K562 (cell line): Measurements from ENCODE around the gene AMZ1. TPM values are rescaled to one million over a fixed set of nuclear protein-coding genes. Genes with fewer than 3 reads are reported as not detected.

Experiments
- ATAC-seq: fragments of 200-7000 bp; cut with Tn5 transposase; 3 replicates; pipeline ENCODE4 v1.9.1; 2020; ENCODE audit warnings: moderate library complexity
- BruUV-seq: library from RNA; stranded (reverse); fragments of 400-500 nt; replicated peaks from 2 replicates; lab custom pipeline; 2021; lab: Mats Ljungman, UMichigan
- CTCF ChIA-PET: fragments of 300-600 bp; formaldehyde crosslinking; extraction: SDS; loops from one replicate; lab custom pipeline; 2021; ENCODE audit warnings: low intra/inter-chr PET ratio; lab: Yijun Ruan, JAX
- POLR2A ChIA-PET: fragments of 300-600, 350-650 bp; sonication (Branson Sonifier 250); formaldehyde crosslinking; extraction: SDS; loops from one replicate; lab custom pipeline; 2021; ENCODE audit warnings: antibody characterized with exemption, inconsistent platforms; lab: Yijun Ruan, JAX
- DNase-seq, 4 experiments: peaks; one replicate each; pipeline versions ENCODE4 v3.0.0 to v3.0.0-alpha.2; 2011 to 2018; ENCODE audit warnings: low spot score in 3 of 4, mixed read lengths in 3 of 4; ENCODE audit errors: extremely low read depth in 1 of 4
- FAIRE-seq: peaks from 2 replicates; lab custom pipeline; 2011; peaks lifted over from hg19 to GRCh38; lab: Jason Lieb, UNC
- H2AFZ ChIP-seq: 2 replicates; pipeline ENCODE4 v1.6.0; 2011; ENCODE audit warnings: low read depth, low read length, control low read depth, inconsistent platforms
- H3K27ac ChIP-seq: fragments of 200-600 bp; 3 replicates; pipeline ENCODE4 v1.8.0; 2011; ENCODE audit warnings: low read depth, mild to moderate bottlenecking, control low read depth, inconsistent platforms, low read length, moderate library complexity, mixed read lengths; ENCODE audit errors: extremely low read depth
- H3K27me3 ChIP-seq, 2 experiments: fragments of 300-600 bp in 1 of 2; 2 replicates in 1 of 2; 3 replicates in 1 of 2; pipeline versions ENCODE4 v1.6.0 to v1.8.0; 2011; ENCODE audit warnings: inconsistent platforms in 2 of 2, low read length in 2 of 2, mild to moderate bottlenecking in 1 of 2, mixed read lengths in 1 of 2, moderate library complexity in 1 of 2; ENCODE audit not compliant: control insufficient read depth in 2 of 2, insufficient read depth in 2 of 2
- H3K36me3 ChIP-seq: fragments of 300-600 bp; 3 replicates; pipeline ENCODE4 v1.8.0; 2011; ENCODE audit warnings: mild to moderate bottlenecking, low read length, inconsistent platforms; ENCODE audit not compliant: control insufficient read depth, insufficient read depth
- H3K4me1 ChIP-seq, 2 experiments: fragments of 200-600 bp in 1 of 2; replicated peaks in 1 of 2; 2 replicates in 1 of 2; 3 replicates in 1 of 2; pipeline versions ENCODE4 v1.5.1 to v1.8.0; 2011; ENCODE audit warnings: inconsistent platforms in 2 of 2, low read length in 2 of 2, mild to moderate bottlenecking in 1 of 2, mixed read lengths in 1 of 2, moderate library complexity in 1 of 2; ENCODE audit not compliant: control insufficient read depth in 2 of 2, insufficient read depth in 2 of 2
- H3K4me2 ChIP-seq: 2 replicates; pipeline ENCODE4 v1.6.1; 2011; ENCODE audit warnings: low read length, control low read depth, inconsistent platforms, mixed read lengths; ENCODE audit not compliant: insufficient read depth
- H3K4me3 ChIP-seq: fragments of 200-600 bp; sonication (generic), shearing (Covaris generic); 2 replicates; pipeline ENCODE4 v1.5.1; 2016; ENCODE audit warnings: control low read depth, inconsistent platforms
- H3K79me2 ChIP-seq: fragments of 200-600 bp; 3 replicates; pipeline ENCODE4 v1.8.0; 2011; ENCODE audit warnings: low read length, inconsistent platforms; ENCODE audit not compliant: control insufficient read depth, insufficient read depth
- H3K9ac ChIP-seq, 2 experiments: 2 replicates each; pipeline versions ENCODE4 v1.6.0 to v1.6.1; 2011; ENCODE audit warnings: low read depth in 2 of 2, low read length in 2 of 2, control low read depth in 1 of 2, inconsistent platforms in 1 of 2, mild to moderate bottlenecking in 1 of 2, mixed read lengths in 1 of 2; ENCODE audit not compliant: insufficient read depth in 1 of 2
- H3K9me1 ChIP-seq: one replicate; pipeline ENCODE4 v1.6.0; 2011; ENCODE audit warnings: inconsistent platforms, mild to moderate bottlenecking, low read length, moderate library complexity; ENCODE audit not compliant: control insufficient read depth, insufficient read depth
- H3K9me3 ChIP-seq: replicated peaks from 2 replicates; pipeline ENCODE4 v1.5.1; 2011; ENCODE audit warnings: low read depth, low read length, inconsistent platforms; ENCODE audit not compliant: control insufficient read depth, insufficient read depth
- H4K20me1 ChIP-seq: replicated peaks from 2 replicates; pipeline ENCODE4 v1.6.1; 2011; ENCODE audit warnings: low read length, inconsistent platforms, mixed read lengths; ENCODE audit not compliant: control insufficient read depth, insufficient read depth
- EP400 ChIP-seq: fragments of 450-650 bp; IDR thresholded peaks from 2 replicates; pipeline ENCODE4 v1.6.1; 2017; ENCODE audit warnings: antibody characterized with exemption, mild to moderate bottlenecking, moderate library complexity
- WGBS: fragments of 100-300 bp; shearing (Covaris generic); methylation state at CpG from one replicate; pipeline ENCODE4 v1.1.6; 2016; ENCODE audit warnings: low coverage, mixed read lengths; ENCODE audit not compliant: insufficient coverage; ENCODE audit errors: missing lambda C conversion rate; 5-methylcytosine and 5-hydroxymethylcytosine counted together
- in situ Hi-C: fragments of 300-500 bp; cut with MboI; formaldehyde crosslinking; loops from 4 replicates; pipeline ENCODE4 v1.15.0; 2018; ENCODE audit warnings: inconsistent platforms, mixed read lengths
- intact Hi-C: fragments of 100-400 bp; cut with micrococcal nuclease; formaldehyde crosslinking; loops from 2 replicates; pipeline ENCODE4 v1.14.2; 2022
- polyA plus RNA-seq, 8 experiments: library from polyadenylated mRNA; depleted of rRNA in 4 of 8; stranded (reverse) in 5 of 8; unstranded in 3 of 8; fragments of >200 nt; fragmentation: Nextera tagmentation in 2 of 8; fragmentation: Illumina TruSeq in 1 of 8; extraction: Ambion mirVana in 2 of 8; extraction: Trizol in 1 of 8; gene quantifications; 2 replicates each; pipeline versions ENCODE4 v1.2.1 to v1.2.3, GENCODE V29; 2011 to 2014; ENCODE audit warnings: inconsistent platforms in 1 of 8, missing spikeins in 1 of 8
- total RNA-seq, 7 experiments: library from RNA; depleted of rRNA in 6 of 7; stranded (reverse); fragments of >200 nt in 6 of 7; fragmentation: Illumina TruSeq in 2 of 7; extraction: Trizol in 2 of 7; gene quantifications; 2 replicates each; pipeline versions ENCODE4 v1.2.1 to v1.2.3, GENCODE V29; 2011 to 2021; ENCODE audit warnings: low replicate concordance in 1 of 7
- TF ChIP-seq, protein P1 (sequence below): fragments of 450-650 bp; IDR thresholded peaks from 2 replicates; pipeline ENCODE4 v1.6.1; 2017; ENCODE audit warnings: antibody characterized with exemption
- TF ChIP-seq, protein P2 (sequence below): conservative IDR thresholded peaks from 2 replicates; pipeline ENCODE4 v1.6.1; 2011; ENCODE audit warnings: low read depth, mild to moderate bottlenecking, low read length; ENCODE audit not compliant: control insufficient read depth
- TF ChIP-seq, protein P3 (sequence below): fragments of 450-650 bp; formaldehyde crosslinking; conservative IDR thresholded peaks from 2 replicates; pipeline ENCODE4 v1.4.0; 2022; ENCODE audit warnings: mild to moderate bottlenecking, missing genetic modification characterization
- TF ChIP-seq, protein P4 (sequence below): fragments of 450-650 bp; IDR thresholded peaks from 2 replicates; pipeline ENCODE4 v1.6.1; 2016; ENCODE audit warnings: low read depth

Gene AMZ1
- total and polyA plus RNA-seq, 9 of the 15 experiments (the other 6 are each of a cell fraction or from before 2014, with no cell fraction given) = not detected

DNA sequence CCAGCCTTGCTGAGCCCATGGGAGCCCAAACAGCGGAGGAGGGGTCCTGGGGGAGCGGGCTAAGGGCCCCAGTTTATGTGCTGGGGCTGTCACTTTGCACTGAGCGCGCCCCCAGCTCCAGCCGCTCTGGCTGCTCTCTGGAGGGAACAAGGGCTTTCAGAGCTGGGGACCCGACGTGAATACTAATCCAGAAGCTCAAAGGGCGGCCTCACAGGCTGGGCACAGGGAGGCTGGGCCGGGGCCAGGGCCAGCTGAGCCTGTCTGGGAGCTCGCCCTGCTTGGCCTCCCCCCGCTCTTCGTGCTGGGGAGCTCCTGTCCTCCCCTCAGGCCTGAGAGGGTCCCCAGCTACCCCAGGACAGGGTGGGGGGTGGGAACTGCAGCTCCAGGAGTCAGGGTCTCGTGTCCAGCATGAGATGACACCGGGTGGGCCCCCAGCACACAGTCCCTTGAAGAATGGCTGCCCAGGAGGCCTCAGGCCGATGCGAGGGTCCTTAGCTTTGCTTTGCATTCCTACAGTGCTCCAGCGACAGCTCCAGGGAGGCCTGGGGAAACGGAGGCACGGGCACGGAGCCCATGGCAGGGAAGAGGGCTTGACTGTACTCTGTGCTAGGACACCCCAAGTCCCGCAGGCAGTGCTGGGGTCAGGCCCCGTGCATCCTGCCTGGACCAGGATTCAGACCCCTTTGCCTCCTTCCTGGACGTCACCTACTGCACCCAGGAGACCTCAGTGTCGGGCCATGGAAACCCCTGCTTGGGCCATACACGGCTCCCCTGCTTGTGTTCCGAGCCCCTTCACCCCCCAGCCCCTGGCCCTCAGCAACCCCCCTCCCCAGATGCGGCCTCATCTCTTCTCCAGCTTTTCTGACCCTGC is 5.8 kb upstream of the AMZ1 start (continued):
- TF ChIP-seq, protein P1, sequence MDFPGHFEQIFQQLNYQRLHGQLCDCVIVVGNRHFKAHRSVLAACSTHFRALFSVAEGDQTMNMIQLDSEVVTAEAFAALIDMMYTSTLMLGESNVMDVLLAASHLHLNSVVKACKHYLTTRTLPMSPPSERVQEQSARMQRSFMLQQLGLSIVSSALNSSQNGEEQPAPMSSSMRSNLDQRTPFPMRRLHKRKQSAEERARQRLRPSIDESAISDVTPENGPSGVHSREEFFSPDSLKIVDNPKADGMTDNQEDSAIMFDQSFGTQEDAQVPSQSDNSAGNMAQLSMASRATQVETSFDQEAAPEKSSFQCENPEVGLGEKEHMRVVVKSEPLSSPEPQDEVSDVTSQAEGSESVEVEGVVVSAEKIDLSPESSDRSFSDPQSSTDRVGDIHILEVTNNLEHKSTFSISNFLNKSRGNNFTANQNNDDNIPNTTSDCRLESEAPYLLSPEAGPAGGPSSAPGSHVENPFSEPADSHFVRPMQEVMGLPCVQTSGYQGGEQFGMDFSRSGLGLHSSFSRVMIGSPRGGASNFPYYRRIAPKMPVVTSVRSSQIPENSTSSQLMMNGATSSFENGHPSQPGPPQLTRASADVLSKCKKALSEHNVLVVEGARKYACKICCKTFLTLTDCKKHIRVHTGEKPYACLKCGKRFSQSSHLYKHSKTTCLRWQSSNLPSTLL = no peak
- TF ChIP-seq, all 486 proteins: peak for 0

DNA sequence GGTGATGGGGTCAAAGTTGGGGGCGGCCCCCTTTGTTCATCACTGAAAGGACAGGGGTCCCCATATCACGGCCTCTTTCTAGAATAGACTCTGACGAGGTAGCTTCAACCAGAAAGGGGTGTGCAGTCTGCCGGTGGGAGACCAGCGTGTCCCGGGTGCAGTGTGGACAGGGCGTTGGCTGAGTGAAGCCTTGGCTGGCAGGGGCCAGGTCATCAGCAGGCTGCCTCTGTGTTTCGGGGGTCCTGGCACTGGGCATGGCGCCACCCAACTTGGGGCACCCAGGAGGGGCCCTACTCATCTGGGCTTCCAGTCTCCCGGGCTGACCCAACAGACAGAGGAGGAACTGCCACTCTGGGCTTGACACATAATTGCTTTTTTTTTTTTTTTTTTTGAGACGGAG is 3.5 kb upstream of the AMZ1 start:
- H3K4me3 ChIP-seq = no peak overlapping the region
- peaks cover 34 to 69% of the 10 kb centered on the region in 2 experiments; a peak in 4 of 5 replicates for H3K27me3 ChIP-seq
- intact Hi-C loops (loop anchor here (10.0 kb wide), 1 partner anchor 120 kb away; no protein-coding TSS in a partner anchor), in situ Hi-C loops (no loop called here)
- H3K4me1 ChIP-seq = peaks cover 0 to 40% of the 10 kb centered on the region in 2 experiments; a peak in 2 of 5 replicates
- no peak for DNase-seq
- peaks cover under 1% of the 10 kb centered on the region; the same call in 1 of the 2 replicates for H4K20me1 ChIP-seq
- H3K9me3 ChIP-seq = no peaks in the 10 kb centered on the region
- no peak for ATAC-seq
- FAIRE-seq = no peak
- ChIA-PET CTCF (interaction anchor here (0.5 kb wide), 1 partner anchor 98 kb away, joined by 3 read pairs; no protein-coding TSS in a partner anchor), POLR2A (no interaction called here)
- no TSS peak for BruUV-seq
- no peaks in the 10 kb centered on the region for H3K9me1 ChIP-seq
- no peak overlapping the region for H2AFZ ChIP-seq
- WGBS = 32% methylated on average over 10 of the region's 11 CpGs
- no peaks in the 10 kb centered on the region for H3K79me2 ChIP-seq
- no peak overlapping the region for H3K4me2 ChIP-seq
- no peaks in the 10 kb centered on the region for H3K36me3 ChIP-seq
- H3K9ac ChIP-seq = no peak overlapping the region
- H3K27ac ChIP-seq = no peak overlapping the region
- TF ChIP-seq, protein P2, sequence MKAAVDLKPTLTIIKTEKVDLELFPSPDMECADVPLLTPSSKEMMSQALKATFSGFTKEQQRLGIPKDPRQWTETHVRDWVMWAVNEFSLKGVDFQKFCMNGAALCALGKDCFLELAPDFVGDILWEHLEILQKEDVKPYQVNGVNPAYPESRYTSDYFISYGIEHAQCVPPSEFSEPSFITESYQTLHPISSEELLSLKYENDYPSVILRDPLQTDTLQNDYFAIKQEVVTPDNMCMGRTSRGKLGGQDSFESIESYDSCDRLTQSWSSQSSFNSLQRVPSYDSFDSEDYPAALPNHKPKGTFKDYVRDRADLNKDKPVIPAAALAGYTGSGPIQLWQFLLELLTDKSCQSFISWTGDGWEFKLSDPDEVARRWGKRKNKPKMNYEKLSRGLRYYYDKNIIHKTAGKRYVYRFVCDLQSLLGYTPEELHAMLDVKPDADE = no peak
- TF ChIP-seq, protein P3, sequence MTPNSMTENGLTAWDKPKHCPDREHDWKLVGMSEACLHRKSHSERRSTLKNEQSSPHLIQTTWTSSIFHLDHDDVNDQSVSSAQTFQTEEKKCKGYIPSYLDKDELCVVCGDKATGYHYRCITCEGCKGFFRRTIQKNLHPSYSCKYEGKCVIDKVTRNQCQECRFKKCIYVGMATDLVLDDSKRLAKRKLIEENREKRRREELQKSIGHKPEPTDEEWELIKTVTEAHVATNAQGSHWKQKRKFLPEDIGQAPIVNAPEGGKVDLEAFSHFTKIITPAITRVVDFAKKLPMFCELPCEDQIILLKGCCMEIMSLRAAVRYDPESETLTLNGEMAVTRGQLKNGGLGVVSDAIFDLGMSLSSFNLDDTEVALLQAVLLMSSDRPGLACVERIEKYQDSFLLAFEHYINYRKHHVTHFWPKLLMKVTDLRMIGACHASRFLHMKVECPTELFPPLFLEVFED (CRISPR knock-in tag) = no peak
- TF ChIP-seq, protein P4, sequence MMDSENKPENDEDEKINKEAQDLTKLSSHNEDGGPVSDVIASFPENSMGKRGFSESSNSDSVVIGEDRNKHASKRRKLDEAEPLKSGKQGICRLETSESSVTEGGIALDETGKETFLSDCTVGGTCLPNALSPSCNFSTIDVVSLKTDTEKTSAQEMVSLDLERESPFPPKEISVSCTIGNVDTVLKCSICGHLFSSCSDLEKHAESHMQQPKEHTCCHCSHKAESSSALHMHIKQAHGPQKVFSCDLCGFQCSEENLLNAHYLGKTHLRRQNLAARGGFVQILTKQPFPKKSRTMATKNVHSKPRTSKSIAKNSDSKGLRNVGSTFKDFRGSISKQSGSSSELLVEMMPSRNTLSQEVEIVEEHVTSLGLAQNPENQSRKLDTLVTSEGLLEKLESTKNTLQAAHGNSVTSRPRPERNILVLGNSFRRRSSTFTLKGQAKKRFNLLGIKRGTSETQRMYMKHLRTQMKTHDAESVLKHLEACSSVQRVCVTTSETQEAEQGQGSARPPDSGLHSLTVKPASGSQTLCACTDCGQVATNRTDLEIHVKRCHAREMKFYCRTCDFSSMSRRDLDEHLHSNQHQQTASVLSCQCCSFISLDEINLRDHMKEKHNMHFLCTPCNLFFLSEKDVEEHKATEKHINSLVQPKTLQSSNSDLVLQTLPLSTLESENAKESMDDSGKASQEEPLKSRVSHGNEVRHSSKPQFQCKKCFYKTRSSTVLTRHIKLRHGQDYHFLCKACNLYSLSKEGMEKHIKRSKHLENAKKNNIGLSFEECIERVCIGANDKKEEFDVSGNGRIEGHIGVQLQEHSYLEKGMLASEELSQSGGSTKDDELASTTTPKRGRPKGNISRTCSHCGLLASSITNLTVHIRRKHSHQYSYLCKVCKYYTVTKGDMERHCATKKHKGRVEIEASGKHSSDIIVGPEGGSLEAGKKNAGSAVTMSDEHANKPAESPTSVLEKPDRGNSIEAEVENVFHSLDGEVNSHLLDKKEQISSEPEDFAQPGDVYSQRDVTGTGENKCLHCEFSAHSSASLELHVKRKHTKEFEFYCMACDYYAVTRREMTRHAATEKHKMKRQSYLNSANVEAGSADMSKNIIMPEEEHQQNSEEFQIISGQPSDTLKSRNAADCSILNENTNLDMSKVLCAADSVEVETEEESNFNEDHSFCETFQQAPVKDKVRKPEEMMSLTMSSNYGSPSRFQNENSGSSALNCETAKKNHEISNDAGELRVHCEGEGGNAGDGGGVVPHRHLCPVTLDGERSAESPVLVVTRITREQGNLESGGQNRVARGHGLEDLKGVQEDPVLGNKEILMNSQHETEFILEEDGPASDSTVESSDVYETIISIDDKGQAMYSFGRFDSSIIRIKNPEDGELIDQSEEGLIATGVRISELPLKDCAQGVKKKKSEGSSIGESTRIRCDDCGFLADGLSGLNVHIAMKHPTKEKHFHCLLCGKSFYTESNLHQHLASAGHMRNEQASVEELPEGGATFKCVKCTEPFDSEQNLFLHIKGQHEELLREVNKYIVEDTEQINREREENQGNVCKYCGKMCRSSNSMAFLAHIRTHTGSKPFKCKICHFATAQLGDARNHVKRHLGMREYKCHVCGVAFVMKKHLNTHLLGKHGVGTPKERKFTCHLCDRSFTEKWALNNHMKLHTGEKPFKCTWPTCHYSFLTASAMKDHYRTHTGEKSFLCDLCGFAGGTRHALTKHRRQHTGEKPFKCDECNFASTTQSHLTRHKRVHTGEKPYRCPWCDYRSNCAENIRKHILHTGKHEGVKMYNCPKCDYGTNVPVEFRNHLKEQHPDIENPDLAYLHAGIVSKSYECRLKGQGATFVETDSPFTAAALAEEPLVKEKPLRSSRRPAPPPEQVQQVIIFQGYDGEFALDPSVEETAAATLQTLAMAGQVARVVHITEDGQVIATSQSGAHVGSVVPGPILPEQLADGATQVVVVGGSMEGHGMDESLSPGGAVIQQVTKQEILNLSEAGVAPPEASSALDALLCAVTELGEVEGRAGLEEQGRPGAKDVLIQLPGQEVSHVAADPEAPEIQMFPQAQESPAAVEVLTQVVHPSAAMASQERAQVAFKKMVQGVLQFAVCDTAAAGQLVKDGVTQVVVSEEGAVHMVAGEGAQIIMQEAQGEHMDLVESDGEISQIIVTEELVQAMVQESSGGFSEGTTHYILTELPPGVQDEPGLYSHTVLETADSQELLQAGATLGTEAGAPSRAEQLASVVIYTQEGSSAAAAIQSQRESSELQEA = no peak
- no peak for TF ChIP-seq EP400
